Glutamatergic neuron (in vitro differentiated cells): Measurements from ENCODE around the gene MUC5AC. TPM values are rescaled to one million over a fixed set of nuclear protein-coding genes. Genes with fewer than 3 reads are reported as not detected.

Experiments
- DNase-seq: peaks from one replicate; pipeline ENCODE4 v3.0.0; 2022
- H3K27ac Mint-ChIP-seq: one replicate; pipeline ENCODE4 v1.8.0; 2020; ENCODE audit warnings: mild to moderate bottlenecking, mixed read lengths, inconsistent platforms; ENCODE audit not compliant: unreplicated experiment
- H3K27me3 Mint-ChIP-seq: one replicate; pipeline ENCODE4 v1.8.0; 2020; ENCODE audit warnings: mild to moderate bottlenecking, moderate library complexity, mixed read lengths, inconsistent platforms; ENCODE audit not compliant: unreplicated experiment
- H3K36me3 Mint-ChIP-seq: one replicate; pipeline ENCODE4 v1.8.0; 2020; ENCODE audit warnings: mild to moderate bottlenecking, mixed read lengths, inconsistent platforms; ENCODE audit not compliant: unreplicated experiment
- H3K4me1 Mint-ChIP-seq: one replicate; pipeline ENCODE4 v1.8.0; 2020; ENCODE audit warnings: mild to moderate bottlenecking, low read depth, mixed read lengths, inconsistent platforms; ENCODE audit not compliant: unreplicated experiment
- H3K4me3 Mint-ChIP-seq: one replicate; pipeline ENCODE4 v1.8.0; 2020; ENCODE audit warnings: mild to moderate bottlenecking, mixed read lengths, inconsistent platforms; ENCODE audit not compliant: unreplicated experiment
- H3K9me3 Mint-ChIP-seq: one replicate; pipeline ENCODE4 v1.8.0; 2020; ENCODE audit warnings: mild to moderate bottlenecking, moderate library complexity, mixed read lengths, inconsistent platforms; ENCODE audit not compliant: unreplicated experiment
- CTCF ChIP-seq: fragments of 200-600 bp; sonication (generic); IDR thresholded peaks from one replicate; pipeline ENCODE4 v1.5.0; 2021; ENCODE audit not compliant: partially characterized antibody, unreplicated experiment
- total RNA-seq: library from RNA; stranded (reverse); fragmentation: NEBNext Ultra II Directional; extraction: Animal tissue kit (Norgen Biotek cat#: 25700); gene quantifications from one replicate; pipeline ENCODE4 v1.2.1, GENCODE V29; 2021; ENCODE audit not compliant: unreplicated experiment

MUC5AC gene
- total RNA-seq, 1 donor from 2014 or later, result not detected

- DNase-seq, result no peak
- Mint-ChIP-seq H3K27ac (peak overlapping the region; percentile 3), H3K4me3 (no peak overlapping the region), H3K36me3 (no peaks in the 10 kb centered on the region), H3K9me3 (peaks cover 4% of the 10 kb centered on the region), H3K27me3 (peaks cover 2% of the 10 kb centered on the region), H3K4me1 (no peaks in the 10 kb centered on the region)
- no peak for TF ChIP-seq CTCF
Observed at GRCh38 chr11:1116666-1117390, 40.9 kb upstream of the MUC5AC start.

- Mint-ChIP-seq H3K27ac (no peak overlapping the region), H3K27me3 (peaks cover 2% of the 10 kb centered on the region), H3K4me1 (no peaks in the 10 kb centered on the region), H3K36me3 (no peaks in the 10 kb centered on the region), H3K4me3 (no peak overlapping the region), H3K9me3 (peaks cover 2% of the 10 kb centered on the region)
- TF ChIP-seq CTCF, result no peak
- DNase-seq, result no peak
Observed at GRCh38 chr11:1117992-1118391, 39.8 kb upstream of the MUC5AC start.

- peaks cover 6% of the 10 kb centered on the region for H3K27me3 Mint-ChIP-seq
- no peak for TF ChIP-seq CTCF
- no peaks in the 10 kb centered on the region for H3K36me3 Mint-ChIP-seq
- no peak for DNase-seq
- peaks cover 5% of the 10 kb centered on the region for H3K9me3 Mint-ChIP-seq
- H3K4me3 Mint-ChIP-seq, result no peak overlapping the region
- no peaks in the 10 kb centered on the region for H3K4me1 Mint-ChIP-seq
- no peak overlapping the region for H3K27ac Mint-ChIP-seq
Observed at GRCh38 chr11:1118755-1119603, 38.8 kb upstream of the MUC5AC start.

- no peak overlapping the region for H3K4me3 Mint-ChIP-seq
- no peaks in the 10 kb centered on the region for H3K4me1 Mint-ChIP-seq
- no peaks in the 10 kb centered on the region for H3K36me3 Mint-ChIP-seq
Observed at GRCh38 chr11:1119604-1120146, 38.1 kb upstream of the MUC5AC start.

More at GRCh38 chr11:1119604-1120146, 38.1 kb upstream of the MUC5AC start:
- no peak overlapping the region for H3K27ac Mint-ChIP-seq
- peaks cover 5% of the 10 kb centered on the region for H3K9me3 Mint-ChIP-seq
- no peak for DNase-seq
- TF ChIP-seq CTCF, result no peak
- peaks cover 11% of the 10 kb centered on the region for H3K27me3 Mint-ChIP-seq
